ENCODE data around the gene ARL17B.
"Not testable (repeated sequence)": the region's sequence is repeated elsewhere in the genome, so short reads cannot be mapped to it uniquely, and the experiment has no call there.

ARL17B gene

DNA sequence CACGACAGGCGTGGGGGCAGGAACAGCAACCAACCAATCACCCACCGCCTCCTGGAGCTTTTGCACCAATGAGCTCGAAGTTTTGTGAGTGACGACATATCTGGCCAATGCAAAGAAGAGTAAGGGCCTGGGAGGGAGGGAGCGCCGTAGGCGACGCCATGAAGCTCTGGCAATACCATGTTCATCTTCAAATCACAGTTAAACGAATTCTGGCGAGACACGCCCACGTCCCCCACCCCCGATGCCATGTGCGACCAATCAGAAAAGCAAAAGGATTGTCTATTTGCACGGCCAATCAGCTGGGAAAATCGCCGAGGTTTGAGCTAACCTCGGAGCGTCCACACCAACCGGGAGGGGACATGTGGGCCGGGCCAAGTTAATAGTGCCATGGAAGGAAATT is at the start of gene ARL17B:
Gene ARL17B (minus strand): TSS at position 12 of the 400 bp plus-strand sequence. CDS start 3,369 bp downstream, outside the sequence.
- not testable (repeated sequence) for H3K27me3 ChIP-seq (ENCODE audit: control insufficient read depth, insufficient read depth, low read length); H3K9me3 ChIP-seq (ENCODE audit: control insufficient read depth, insufficient read depth, low read length)

DNA sequence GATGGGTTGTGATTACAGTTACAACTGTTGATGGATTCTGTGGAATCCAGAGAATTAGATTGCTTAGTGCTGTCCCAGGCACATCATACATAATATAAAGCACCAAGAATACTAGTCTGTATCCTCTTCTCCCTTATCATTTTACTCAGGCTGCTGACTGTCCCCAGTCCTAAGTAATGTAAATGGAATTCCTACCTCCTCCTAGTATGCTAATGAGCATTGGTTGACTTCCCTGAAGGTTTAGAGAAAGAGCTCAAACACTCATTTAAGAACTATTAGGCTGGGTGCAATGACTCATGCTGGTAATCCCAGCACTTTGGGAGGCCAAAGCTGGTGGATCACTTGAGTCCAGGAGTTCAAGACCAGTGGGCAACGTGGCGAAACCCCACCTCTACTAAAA is 48.3 kb upstream of the ARL17B start:
- not testable (repeated sequence) for H3K4me3 ChIP-seq (ENCODE audit: low read depth, low read length); H3K27ac ChIP-seq (ENCODE audit: low read depth, low read length)

More for the DNA sequence above, at the start of gene ARL17B:
- H3K4me1 ChIP-seq (ENCODE audit: control insufficient read depth, insufficient read depth, low read length); H3K36me3 ChIP-seq (ENCODE audit: control insufficient read depth, insufficient read depth, low read length); H3K4me3 ChIP-seq (ENCODE audit: low read depth, low read length); H3K27ac ChIP-seq (ENCODE audit: low read depth, low read length); H3K9ac ChIP-seq (ENCODE audit: low read depth, low read length): not testable (repeated sequence)

DNA sequence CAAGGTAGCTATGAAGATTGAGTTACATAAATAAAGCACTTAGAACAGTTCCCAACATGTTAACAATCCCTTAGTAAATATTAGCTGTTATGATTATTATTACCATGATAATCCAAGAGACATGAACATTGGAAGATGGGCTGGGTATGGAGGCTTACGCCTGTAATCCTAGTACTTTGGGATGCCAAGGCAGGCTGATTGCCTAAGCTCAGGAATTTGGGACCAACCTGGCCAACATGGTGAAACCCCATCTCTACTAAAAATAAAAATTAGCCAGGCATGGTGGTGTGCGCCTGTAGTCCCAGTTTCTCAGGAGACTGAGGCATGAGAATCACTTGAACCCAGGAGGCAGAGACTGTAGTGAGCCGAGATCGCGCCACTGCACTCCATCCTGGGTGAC is 45.6 kb upstream of the ARL17B start:
- H3K4me3 ChIP-seq (ENCODE audit: low read depth, low read length); H3K9ac ChIP-seq (ENCODE audit: low read depth, low read length); H3K36me3 ChIP-seq (ENCODE audit: control insufficient read depth, insufficient read depth, low read length); H3K27me3 ChIP-seq (ENCODE audit: control insufficient read depth, insufficient read depth, low read length); H3K27ac ChIP-seq (ENCODE audit: low read depth, low read length); H3K4me1 ChIP-seq (ENCODE audit: control insufficient read depth, insufficient read depth, low read length); H3K9me3 ChIP-seq (ENCODE audit: control insufficient read depth, insufficient read depth, low read length): not testable (repeated sequence)

More for the DNA sequence above, 48.3 kb upstream of the ARL17B start:
- H3K4me1 ChIP-seq (ENCODE audit: control insufficient read depth, insufficient read depth, low read length); H3K36me3 ChIP-seq (ENCODE audit: control insufficient read depth, insufficient read depth, low read length); H3K9me3 ChIP-seq (ENCODE audit: control insufficient read depth, insufficient read depth, low read length); H3K9ac ChIP-seq (ENCODE audit: low read depth, low read length); H3K27me3 ChIP-seq (ENCODE audit: control insufficient read depth, insufficient read depth, low read length): not testable (repeated sequence)

DNA sequence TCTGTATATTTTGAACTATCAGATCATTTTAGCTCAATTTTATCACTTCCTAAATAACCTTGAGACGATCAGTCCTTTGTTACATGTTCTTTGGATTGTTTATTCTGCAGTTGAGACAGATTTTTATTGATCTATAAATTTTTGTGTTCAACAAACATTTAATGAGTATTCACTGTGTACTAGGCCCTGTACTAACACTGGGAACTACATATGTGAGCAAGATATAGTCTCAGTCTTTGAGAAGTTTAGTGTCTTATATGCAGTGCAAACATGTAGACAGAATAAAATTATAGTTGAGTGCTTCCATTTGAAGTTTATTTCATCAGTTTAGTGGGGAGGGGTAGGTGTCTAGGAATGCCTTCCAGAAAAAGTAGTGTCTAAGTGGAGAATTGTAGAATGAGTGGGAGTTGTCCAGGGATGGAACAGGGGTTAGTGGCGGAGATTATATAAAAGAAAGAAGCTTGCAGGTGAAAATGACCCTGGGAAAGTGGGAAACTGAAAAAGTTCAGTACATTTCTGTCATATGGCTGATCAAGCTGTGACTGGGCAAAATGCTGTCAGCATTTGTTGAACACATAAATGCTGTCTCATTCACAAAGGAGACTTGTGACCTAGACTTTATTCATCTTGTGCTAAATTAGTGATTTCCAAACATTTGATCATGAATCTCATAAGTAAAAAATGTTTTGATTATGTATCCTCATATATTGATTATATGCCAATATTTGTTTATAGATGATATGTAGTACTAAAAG is 39.6 kb upstream of the ARL17B start:
- H3K9ac ChIP-seq (ENCODE audit: low read depth, low read length); H3K27me3 ChIP-seq (ENCODE audit: control insufficient read depth, insufficient read depth, low read length): not testable (repeated sequence)

DNA sequence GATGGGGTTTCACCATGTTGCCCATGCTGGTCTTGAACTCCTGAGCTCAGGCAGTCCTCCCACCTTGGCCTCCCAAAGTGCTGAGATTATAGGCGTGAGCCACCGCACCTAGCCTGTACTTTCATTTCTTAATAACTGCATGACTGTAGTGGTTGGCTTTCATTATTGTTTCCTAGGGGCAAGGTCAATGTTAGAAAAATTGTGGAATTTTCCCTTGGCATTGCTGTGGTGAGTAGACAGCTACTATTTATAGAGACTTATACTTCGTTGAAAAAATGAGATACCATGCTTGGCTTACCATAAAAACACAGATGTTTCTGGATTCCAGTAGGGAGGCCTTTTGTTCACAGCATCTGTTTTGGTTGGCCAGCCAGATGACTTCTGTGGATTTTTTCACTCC is 39.0 kb upstream of the ARL17B start:
- H3K27ac ChIP-seq (ENCODE audit: low read depth, low read length); H3K27me3 ChIP-seq (ENCODE audit: control insufficient read depth, insufficient read depth, low read length); H3K9ac ChIP-seq (ENCODE audit: low read depth, low read length); H3K4me3 ChIP-seq (ENCODE audit: low read depth, low read length); H3K4me1 ChIP-seq (ENCODE audit: control insufficient read depth, insufficient read depth, low read length); H3K36me3 ChIP-seq (ENCODE audit: control insufficient read depth, insufficient read depth, low read length); H3K9me3 ChIP-seq (ENCODE audit: control insufficient read depth, insufficient read depth, low read length): not testable (repeated sequence)

More for the DNA sequence above, 39.6 kb upstream of the ARL17B start:
- not testable (repeated sequence) for H3K27ac ChIP-seq (ENCODE audit: low read depth, low read length); H3K4me3 ChIP-seq (ENCODE audit: low read depth, low read length); H3K36me3 ChIP-seq (ENCODE audit: control insufficient read depth, insufficient read depth, low read length); H3K9me3 ChIP-seq (ENCODE audit: control insufficient read depth, insufficient read depth, low read length); H3K4me1 ChIP-seq (ENCODE audit: control insufficient read depth, insufficient read depth, low read length)

DNA sequence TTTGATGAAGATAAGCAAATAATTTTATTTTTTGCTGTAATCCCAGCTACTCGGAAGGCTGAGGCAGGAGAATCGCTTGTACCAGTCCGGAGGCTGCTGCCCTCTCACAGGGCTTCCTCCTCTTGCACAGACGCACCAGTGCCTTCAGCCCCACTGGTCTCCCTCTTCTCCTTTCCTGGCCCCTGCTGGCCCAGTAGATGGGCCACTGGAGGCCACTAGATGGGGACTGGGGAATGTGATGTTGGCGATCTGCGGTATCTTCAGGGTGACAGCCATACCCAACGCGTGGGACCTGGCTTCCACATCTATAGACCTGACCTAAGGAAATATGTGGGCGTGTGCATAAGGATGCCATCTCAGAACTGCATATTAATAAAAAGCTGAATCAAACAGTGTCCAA is 38.4 kb upstream of the ARL17B start:
- not testable (repeated sequence) for H3K4me1 ChIP-seq (ENCODE audit: control insufficient read depth, insufficient read depth, low read length); H3K9me3 ChIP-seq (ENCODE audit: control insufficient read depth, insufficient read depth, low read length); H3K36me3 ChIP-seq (ENCODE audit: control insufficient read depth, insufficient read depth, low read length); H3K4me3 ChIP-seq (ENCODE audit: low read depth, low read length); H3K27me3 ChIP-seq (ENCODE audit: control insufficient read depth, insufficient read depth, low read length); H3K9ac ChIP-seq (ENCODE audit: low read depth, low read length); H3K27ac ChIP-seq (ENCODE audit: low read depth, low read length)

DNA sequence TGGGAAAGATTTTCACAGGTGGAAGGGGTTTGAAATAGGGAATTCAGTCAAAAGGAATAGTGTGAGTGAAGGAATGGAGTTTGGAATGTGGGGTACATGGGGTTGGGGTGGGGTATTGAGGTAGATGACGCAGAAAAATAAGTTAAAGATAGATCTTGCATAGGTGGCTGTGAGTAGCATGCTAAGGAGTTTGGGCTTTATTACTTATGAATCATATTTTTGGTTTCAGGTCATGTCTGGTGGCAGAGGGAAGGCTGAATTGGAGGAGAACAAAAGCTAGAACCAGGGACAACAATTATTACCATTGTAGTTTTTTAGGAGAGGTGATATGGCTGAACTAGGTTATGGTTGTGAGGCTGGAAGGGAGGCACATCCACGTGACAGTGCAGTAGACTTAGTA is 34.7 kb upstream of the ARL17B start:
- not testable (repeated sequence) for H3K9me3 ChIP-seq (ENCODE audit: control insufficient read depth, insufficient read depth, low read length); H3K27ac ChIP-seq (ENCODE audit: low read depth, low read length); H3K27me3 ChIP-seq (ENCODE audit: control insufficient read depth, insufficient read depth, low read length); H3K36me3 ChIP-seq (ENCODE audit: control insufficient read depth, insufficient read depth, low read length); H3K9ac ChIP-seq (ENCODE audit: low read depth, low read length); H3K4me3 ChIP-seq (ENCODE audit: low read depth, low read length); H3K4me1 ChIP-seq (ENCODE audit: control insufficient read depth, insufficient read depth, low read length)

DNA sequence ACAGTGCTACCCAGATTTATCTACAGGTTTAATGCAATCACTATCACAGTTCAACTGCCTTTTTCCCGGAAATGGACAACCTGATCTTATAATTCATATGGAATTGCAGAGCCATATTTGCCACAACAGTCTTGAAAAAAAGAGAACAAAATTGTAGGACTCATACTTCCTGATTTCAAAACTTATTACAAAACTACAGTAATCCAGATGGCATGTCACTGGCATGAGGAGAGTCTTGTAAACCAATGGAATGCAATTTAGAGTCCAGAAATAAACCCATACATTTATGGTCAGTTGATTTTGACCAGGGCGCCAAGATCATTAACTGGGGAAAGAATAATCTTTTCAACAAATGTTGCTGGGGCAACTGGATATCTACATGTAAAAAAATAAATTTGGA is 32.1 kb upstream of the ARL17B start:
- not testable (repeated sequence) for H3K4me1 ChIP-seq (ENCODE audit: control insufficient read depth, insufficient read depth, low read length); H3K9me3 ChIP-seq (ENCODE audit: control insufficient read depth, insufficient read depth, low read length); H3K9ac ChIP-seq (ENCODE audit: low read depth, low read length); H3K36me3 ChIP-seq (ENCODE audit: control insufficient read depth, insufficient read depth, low read length); H3K27me3 ChIP-seq (ENCODE audit: control insufficient read depth, insufficient read depth, low read length); H3K27ac ChIP-seq (ENCODE audit: low read depth, low read length); H3K4me3 ChIP-seq (ENCODE audit: low read depth, low read length)

DNA sequence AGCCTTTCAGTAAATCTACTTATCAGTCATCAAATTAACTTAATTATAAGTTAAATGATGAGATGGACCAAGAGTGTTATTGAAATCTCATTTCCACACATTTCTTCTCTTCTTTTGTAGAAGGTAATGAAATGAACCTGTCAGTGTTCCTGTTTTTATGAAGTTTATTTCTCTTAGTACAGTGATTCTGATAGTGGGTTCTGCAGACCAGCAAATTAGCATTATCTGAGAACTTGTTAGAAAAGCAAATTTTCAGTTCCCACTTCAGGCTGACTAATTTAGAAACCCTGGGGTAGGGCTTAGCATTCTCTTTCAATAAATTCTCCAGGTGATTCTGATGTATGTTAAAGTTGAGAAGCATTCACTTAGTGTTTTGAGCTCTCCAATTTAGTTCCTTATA is 23.9 kb upstream of the ARL17B start:
- H3K27ac ChIP-seq (ENCODE audit: low read depth, low read length); H3K9me3 ChIP-seq (ENCODE audit: control insufficient read depth, insufficient read depth, low read length); H3K36me3 ChIP-seq (ENCODE audit: control insufficient read depth, insufficient read depth, low read length); H3K9ac ChIP-seq (ENCODE audit: low read depth, low read length); H3K4me3 ChIP-seq (ENCODE audit: low read depth, low read length); H3K27me3 ChIP-seq (ENCODE audit: control insufficient read depth, insufficient read depth, low read length); H3K4me1 ChIP-seq (ENCODE audit: control insufficient read depth, insufficient read depth, low read length): not testable (repeated sequence)

DNA sequence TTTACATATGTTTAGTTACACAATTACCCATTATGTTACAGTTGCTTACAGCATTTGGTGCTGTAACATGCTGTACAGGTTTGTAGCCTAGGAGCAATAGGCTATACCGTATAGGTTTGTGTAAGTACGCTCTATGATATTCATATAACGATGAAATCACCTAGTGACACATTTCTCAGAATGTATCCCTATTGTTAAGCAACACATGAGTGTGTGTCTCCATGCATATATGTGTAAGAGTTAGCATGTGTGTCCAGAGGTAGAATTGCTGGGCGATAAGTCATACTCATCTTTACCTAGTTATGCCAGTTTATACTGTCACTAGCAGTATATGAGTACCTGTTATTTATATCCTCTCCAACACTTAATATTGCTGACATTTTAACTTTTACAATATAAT is 21.6 kb upstream of the ARL17B start:
- H3K9ac ChIP-seq (ENCODE audit: low read depth, low read length); H3K4me1 ChIP-seq (ENCODE audit: control insufficient read depth, insufficient read depth, low read length); H3K4me3 ChIP-seq (ENCODE audit: low read depth, low read length); H3K36me3 ChIP-seq (ENCODE audit: control insufficient read depth, insufficient read depth, low read length); H3K27ac ChIP-seq (ENCODE audit: low read depth, low read length); H3K9me3 ChIP-seq (ENCODE audit: control insufficient read depth, insufficient read depth, low read length); H3K27me3 ChIP-seq (ENCODE audit: control insufficient read depth, insufficient read depth, low read length): not testable (repeated sequence)

DNA sequence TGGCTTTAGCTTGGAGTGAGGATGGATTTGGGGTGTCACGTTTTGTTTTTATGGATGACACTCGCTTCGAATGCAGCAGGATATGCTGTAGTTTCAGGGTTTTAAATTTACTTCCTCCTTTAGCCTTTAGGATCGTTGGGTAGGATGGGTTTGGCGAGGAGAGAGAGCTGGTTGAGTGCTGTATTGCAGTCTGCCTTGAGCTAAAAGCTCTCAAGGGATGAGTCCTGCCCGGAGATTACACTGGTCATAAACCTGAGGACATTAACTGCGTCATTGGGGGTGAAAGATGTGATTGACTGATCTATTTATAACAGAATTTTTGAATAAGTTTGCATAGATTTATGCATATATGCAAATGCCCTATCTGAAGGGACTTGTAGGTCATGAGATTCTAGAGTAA is 11.9 kb upstream of the ARL17B start:
- H3K27me3 ChIP-seq (ENCODE audit: control insufficient read depth, insufficient read depth, low read length); H3K4me3 ChIP-seq (ENCODE audit: low read depth, low read length); H3K4me1 ChIP-seq (ENCODE audit: control insufficient read depth, insufficient read depth, low read length); H3K36me3 ChIP-seq (ENCODE audit: control insufficient read depth, insufficient read depth, low read length); H3K9ac ChIP-seq (ENCODE audit: low read depth, low read length); H3K27ac ChIP-seq (ENCODE audit: low read depth, low read length); H3K9me3 ChIP-seq (ENCODE audit: control insufficient read depth, insufficient read depth, low read length): not testable (repeated sequence)

Data from HUES48 (cell line).